ENCODE measurements around the gene PATL2. TPM values are rescaled to one million over a fixed set of nuclear protein-coding genes. Genes with fewer than 3 reads are reported as not detected.

PATL2 gene
- total RNA-seq, 2 donors from 2014 or later: 0.26 TPM; not detected in 1

DNA sequence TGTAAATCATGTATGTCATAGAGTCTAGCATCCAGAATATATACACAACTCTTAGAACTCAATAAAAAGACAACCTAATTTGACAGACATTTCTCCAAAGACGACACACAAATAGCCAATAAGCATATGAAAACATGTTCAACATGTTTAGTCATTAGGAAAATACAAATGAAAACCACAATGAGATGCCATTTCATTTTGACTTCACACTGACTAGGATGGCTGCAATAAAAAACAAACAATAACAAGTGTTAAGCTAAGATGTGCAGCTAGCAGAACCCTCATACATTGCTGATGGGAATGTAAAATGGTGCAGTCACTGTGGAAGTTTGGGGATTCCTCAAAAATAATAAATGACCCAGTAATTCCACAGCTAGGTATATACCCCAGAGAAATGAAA lies 64.1 kb downstream of the PATL2 start:
- peaks cover 71% of the 10 kb centered on the region for H3K36me3 Mint-ChIP-seq (ENCODE audit: low read depth)
- Histone ChIP-seq H3K4me3 (ENCODE audit: low read length) (no peak overlapping the region), H3K9ac (ENCODE audit: extremely low read depth, low read length, poor library complexity, severe bottlenecking) (no peak overlapping the region), H3K36me3 (ENCODE audit: control insufficient read depth, insufficient read depth, low read length) (peaks cover 56% of the 10 kb centered on the region), H3K27me3 (ENCODE audit: control insufficient read depth, insufficient read depth, low read length, poor library complexity, severe bottlenecking) (no peaks in the 10 kb centered on the region), H3K27ac (ENCODE audit: low read depth, low read length) (no peak overlapping the region), H3K9me3 (ENCODE audit: control insufficient read depth, low read length) (peaks cover 12% of the 10 kb centered on the region), H3K4me1 (ENCODE audit: control insufficient read depth, insufficient read depth, low read length) (no peaks in the 10 kb centered on the region)
- H3K27ac Mint-ChIP-seq: no peak overlapping the region
- WGBS, 2 experiments (ENCODE audit: insufficient coverage in 1 of 2, insufficient read length in 1 of 2): 89 to 100% methylated on average over 1 of the region's 1 CpG
- TF ChIP-seq, protein P1, sequence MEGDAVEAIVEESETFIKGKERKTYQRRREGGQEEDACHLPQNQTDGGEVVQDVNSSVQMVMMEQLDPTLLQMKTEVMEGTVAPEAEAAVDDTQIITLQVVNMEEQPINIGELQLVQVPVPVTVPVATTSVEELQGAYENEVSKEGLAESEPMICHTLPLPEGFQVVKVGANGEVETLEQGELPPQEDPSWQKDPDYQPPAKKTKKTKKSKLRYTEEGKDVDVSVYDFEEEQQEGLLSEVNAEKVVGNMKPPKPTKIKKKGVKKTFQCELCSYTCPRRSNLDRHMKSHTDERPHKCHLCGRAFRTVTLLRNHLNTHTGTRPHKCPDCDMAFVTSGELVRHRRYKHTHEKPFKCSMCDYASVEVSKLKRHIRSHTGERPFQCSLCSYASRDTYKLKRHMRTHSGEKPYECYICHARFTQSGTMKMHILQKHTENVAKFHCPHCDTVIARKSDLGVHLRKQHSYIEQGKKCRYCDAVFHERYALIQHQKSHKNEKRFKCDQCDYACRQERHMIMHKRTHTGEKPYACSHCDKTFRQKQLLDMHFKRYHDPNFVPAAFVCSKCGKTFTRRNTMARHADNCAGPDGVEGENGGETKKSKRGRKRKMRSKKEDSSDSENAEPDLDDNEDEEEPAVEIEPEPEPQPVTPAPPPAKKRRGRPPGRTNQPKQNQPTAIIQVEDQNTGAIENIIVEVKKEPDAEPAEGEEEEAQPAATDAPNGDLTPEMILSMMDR (conservative IDR thresholded peaks at IDR 0.05): no peak
- no peaks in the 10 kb centered on the region for H3K4me1 Mint-ChIP-seq
- DNase-seq: no peak
- H3K27me3 Mint-ChIP-seq (ENCODE audit: insufficient read depth): no peaks in the 10 kb centered on the region
- H3K9me3 Mint-ChIP-seq: peaks cover 12% of the 10 kb centered on the region
- H3K4me3 Mint-ChIP-seq: no peak overlapping the region

DNA sequence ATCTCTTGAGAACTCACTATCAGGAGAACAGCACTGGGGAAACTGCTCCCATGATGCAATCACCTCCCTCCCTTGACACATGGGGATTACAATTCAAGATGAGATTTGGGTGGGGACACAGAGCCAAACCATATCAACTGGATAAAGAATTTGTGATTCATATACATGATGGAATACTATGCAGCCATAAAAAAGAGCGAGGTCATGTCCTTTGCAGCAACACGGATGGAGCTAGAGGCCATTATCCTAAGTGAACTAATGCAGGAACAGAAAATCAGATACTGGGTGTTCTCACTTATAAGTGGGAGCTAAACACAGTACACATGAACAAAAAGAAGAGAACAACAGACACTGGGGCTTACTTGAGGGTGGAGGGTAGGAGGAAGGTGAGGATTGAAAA lies 64.7 kb downstream of the PATL2 start:
- Mint-ChIP-seq H3K9me3 (peaks cover 12% of the 10 kb centered on the region), H3K4me3 (no peak overlapping the region), H3K27ac (no peak overlapping the region), H3K4me1 (no peaks in the 10 kb centered on the region), H3K36me3 (ENCODE audit: low read depth) (peaks cover 69% of the 10 kb centered on the region), H3K27me3 (ENCODE audit: insufficient read depth) (no peaks in the 10 kb centered on the region)
- no peak overlapping the region for H3K9ac ChIP-seq (ENCODE audit: extremely low read depth, low read length, poor library complexity, severe bottlenecking)
- no peak overlapping the region for H3K4me3 ChIP-seq (ENCODE audit: low read length)
- no peaks in the 10 kb centered on the region for H3K27me3 ChIP-seq (ENCODE audit: control insufficient read depth, insufficient read depth, low read length, poor library complexity, severe bottlenecking)
- TF ChIP-seq, protein P1 (conservative IDR thresholded peaks at IDR 0.05): no peak
- 92 to 93% methylated on average over 2 of the region's 2 CpGs for WGBS, 2 experiments (ENCODE audit: insufficient coverage in 1 of 2, insufficient read length in 1 of 2)
- H3K4me1 ChIP-seq (ENCODE audit: control insufficient read depth, insufficient read depth, low read length): no peaks in the 10 kb centered on the region
- no peak for DNase-seq
- peaks cover 54% of the 10 kb centered on the region for H3K36me3 ChIP-seq (ENCODE audit: control insufficient read depth, insufficient read depth, low read length)
- H3K9me3 ChIP-seq (ENCODE audit: control insufficient read depth, low read length): peaks cover 12% of the 10 kb centered on the region
- no peak overlapping the region for H3K27ac ChIP-seq (ENCODE audit: low read depth, low read length)

DNA sequence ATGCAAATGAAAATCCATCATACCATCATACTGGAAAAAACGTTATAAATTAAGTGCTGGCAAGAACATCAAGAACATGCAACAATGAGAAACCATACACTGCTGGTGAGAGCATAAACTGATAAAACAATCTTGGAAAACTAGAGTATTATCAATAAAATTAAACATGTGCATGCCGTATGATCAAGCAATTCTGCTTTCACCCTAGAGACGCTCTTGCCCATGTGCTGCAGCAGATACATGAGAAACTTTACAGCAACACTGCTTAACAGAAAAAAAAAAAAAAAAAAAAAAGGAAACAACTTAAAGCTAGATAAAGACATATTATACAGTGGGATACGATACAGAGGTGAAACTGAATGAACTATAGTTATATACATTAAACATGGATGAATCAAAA lies 69.5 kb downstream of the PATL2 start:
- TF ChIP-seq, protein P1 (conservative IDR thresholded peaks at IDR 0.05): no peak
- Histone ChIP-seq H3K27me3 (ENCODE audit: control insufficient read depth, insufficient read depth, low read length, poor library complexity, severe bottlenecking) (no peaks in the 10 kb centered on the region), H3K4me3 (ENCODE audit: low read length) (no peak overlapping the region), H3K9me3 (ENCODE audit: control insufficient read depth, low read length) (peaks cover 22% of the 10 kb centered on the region), H3K27ac (ENCODE audit: low read depth, low read length) (no peak overlapping the region), H3K36me3 (ENCODE audit: control insufficient read depth, insufficient read depth, low read length) (peaks cover 32% of the 10 kb centered on the region), H3K4me1 (ENCODE audit: control insufficient read depth, insufficient read depth, low read length) (no peaks in the 10 kb centered on the region), H3K9ac (ENCODE audit: extremely low read depth, low read length, poor library complexity, severe bottlenecking) (no peak overlapping the region)
- DNase-seq: no peak
- H3K4me1 Mint-ChIP-seq: no peaks in the 10 kb centered on the region
- no peak overlapping the region for H3K27ac Mint-ChIP-seq
- H3K36me3 Mint-ChIP-seq (ENCODE audit: low read depth): peaks cover 61% of the 10 kb centered on the region
- H3K4me3 Mint-ChIP-seq: no peak overlapping the region
- 100% methylated on average over 2 of the region's 4 CpGs; no CpG with 5 or more reads in 1 of the 2 experiments for WGBS, 2 experiments (ENCODE audit: insufficient coverage in 1 of 2, insufficient read length in 1 of 2)
- no peaks in the 10 kb centered on the region for H3K27me3 Mint-ChIP-seq (ENCODE audit: insufficient read depth)
- peaks cover 19% of the 10 kb centered on the region for H3K9me3 Mint-ChIP-seq
